GM12878 (cell line): Measurements from ENCODE around the gene COL4A2. TPM values are rescaled to one million over a fixed set of nuclear protein-coding genes. Genes with fewer than 3 reads are reported as not detected.

Experiments used
- ATAC-seq: fragments of 200-7000 bp; cut with Tn5 transposase; 3 replicates; pipeline ENCODE4 v1.9.1; 2020; ENCODE audit warnings: mild to moderate bottlenecking, moderate library complexity
- BruUV-seq: library from RNA; stranded (reverse); fragments of 400-500 nt; replicated peaks from 2 replicates; lab custom pipeline; 2021; lab: Mats Ljungman, UMichigan
- CTCF ChIA-PET: fragments of 300-600 bp; sonication (Branson Sonifier 250); formaldehyde crosslinking; extraction: SDS; loops from one replicate; lab custom pipeline; 2021; ENCODE audit warnings: inconsistent platforms; lab: Yijun Ruan, JAX
- POLR2A ChIA-PET: fragments of 350-600 bp; formaldehyde crosslinking; extraction: SDS; loops from one replicate; lab custom pipeline; 2021; ENCODE audit warnings: inconsistent platforms; lab: Charles Lee
- RAD21 ChIA-PET: fragments of 300-600 bp; sonication (Branson Sonifier 250); formaldehyde crosslinking; loops from one replicate; lab custom pipeline; 2023; ENCODE audit warnings: antibody characterized with exemption; ENCODE audit not compliant: unreplicated experiment; lab: Charles Lee
- SMC1A ChIA-PET: fragments of 300-600 bp; sonication (Branson Sonifier 250); formaldehyde crosslinking; loops from one replicate; lab custom pipeline; 2023; ENCODE audit not compliant: unreplicated experiment, uncharacterized antibody; lab: Charles Lee
- DNase-seq: peaks from one replicate; pipeline ENCODE4 v3.0.0-alpha.2; 2011; ENCODE audit warnings: low read depth, low spot score
- FAIRE-seq: peaks from 3 replicates; lab custom pipeline; 2011; peaks lifted over from hg19 to GRCh38; lab: Jason Lieb, UNC
- H2AFZ ChIP-seq: 2 replicates; pipeline ENCODE4 v1.6.0; 2011; ENCODE audit warnings: low read depth, low read length, control low read depth; ENCODE audit not compliant: control insufficient read depth
- H3K27ac ChIP-seq: 2 replicates; pipeline ENCODE4 v1.5.1; 2011; ENCODE audit warnings: control low read depth; ENCODE audit not compliant: control insufficient read depth, insufficient read depth
- H3K27me3 ChIP-seq, 2 experiments: replicated peaks in 1 of 2; 2 replicates each; pipeline versions ENCODE4 v1.6.0 to v1.6.1; 2011; ENCODE audit warnings: low read length in 1 of 2; ENCODE audit not compliant: control insufficient read depth in 2 of 2, insufficient read depth in 2 of 2
- H3K36me3 ChIP-seq, 2 experiments: 2 replicates each; pipeline ENCODE4 v1.5.1; 2011; ENCODE audit warnings: low read length in 1 of 2; ENCODE audit not compliant: control insufficient read depth in 2 of 2, insufficient read depth in 2 of 2
- H3K4me1 ChIP-seq: 2 replicates; pipeline ENCODE4 v1.6.1; 2011; ENCODE audit warnings: mild to moderate bottlenecking, low read length, moderate library complexity, mixed read lengths; ENCODE audit not compliant: control insufficient read depth, insufficient read depth
- H3K4me2 ChIP-seq: 2 replicates; pipeline ENCODE4 v1.6.0; 2011; ENCODE audit warnings: control low read depth; ENCODE audit not compliant: control insufficient read depth, insufficient read depth
- H3K4me3 ChIP-seq: fragments of 200-600 bp; sonication (generic); 2 replicates; pipeline ENCODE4 v1.5.1; 2016
- H3K79me2 ChIP-seq: 2 replicates; pipeline ENCODE4 v1.6.0; 2011; ENCODE audit warnings: low read length; ENCODE audit not compliant: control insufficient read depth, insufficient read depth
- H3K9ac ChIP-seq: 2 replicates; pipeline ENCODE4 v1.8.0; 2011; ENCODE audit warnings: low read length, control low read depth, mixed read lengths; ENCODE audit not compliant: control insufficient read depth, insufficient read depth
- H3K9me3 ChIP-seq: replicated peaks from 3 replicates; pipeline ENCODE4 v1.5.1; 2011; ENCODE audit warnings: mild to moderate bottlenecking, low read length; ENCODE audit not compliant: control insufficient read depth, insufficient read depth
- H4K20me1 ChIP-seq: 2 replicates; pipeline ENCODE4 v1.6.0; 2011; ENCODE audit not compliant: control insufficient read depth, insufficient read depth
- E2F4 ChIP-seq: IDR thresholded peaks from 2 replicates; pipeline ENCODE4 v1.6.1; 2012; ENCODE audit warnings: low read depth, low read length, improper control_type of control experiment
- EP300 ChIP-seq, 2 experiments: fragments of 150-350 bp in 1 of 2; IDR thresholded peaks; 2 replicates each; pipeline ENCODE4 v1.6.1; 2011 to 2012; ENCODE audit warnings: low read depth in 2 of 2, low read length in 2 of 2, borderline replicate concordance in 1 of 2, improper control_type of control experiment in 1 of 2, inconsistent platforms in 1 of 2; ENCODE audit not compliant: control insufficient read depth in 1 of 2
- ESRRA ChIP-seq: IDR thresholded peaks from 2 replicates; pipeline ENCODE4 v1.6.1; 2012; ENCODE audit warnings: mild to moderate bottlenecking, low read length, improper control_type of control experiment
- ETV6 ChIP-seq, 2 experiments: fragments of 450-650 bp in 1 of 2; IDR thresholded peaks in 1 of 2; conservative IDR thresholded peaks in 1 of 2; 2 replicates each; pipeline ENCODE4 v1.6.1; 2014; ENCODE audit warnings: antibody characterized with exemption in 1 of 2, borderline replicate concordance in 1 of 2, low read depth in 1 of 2, mild to moderate bottlenecking in 1 of 2, moderate library complexity in 1 of 2
- IKZF1 ChIP-seq: fragments of 450-650 bp; conservative IDR thresholded peaks from 2 replicates; pipeline ENCODE4 v1.6.1; 2017; ENCODE audit warnings: antibody characterized with exemption, mild to moderate bottlenecking
- IKZF2 ChIP-seq, 2 experiments: fragments of 450-650 bp; IDR thresholded peaks; 2 replicates each; pipeline ENCODE4 v1.6.1; 2017; ENCODE audit warnings: mild to moderate bottlenecking in 2 of 2, moderate library complexity in 2 of 2
- MTA3 ChIP-seq: IDR thresholded peaks from 2 replicates; pipeline ENCODE4 v1.6.1; 2012; ENCODE audit warnings: low read length, inconsistent platforms, borderline replicate concordance
- MXI1 ChIP-seq: fragments of 150-350 bp; IDR thresholded peaks from 2 replicates; pipeline ENCODE4 v1.6.1; 2011; ENCODE audit warnings: low read depth, mild to moderate bottlenecking, inconsistent platforms, low read length, improper control_type of control experiment
- NFXL1 ChIP-seq: fragments of 450-650 bp; IDR thresholded peaks from 2 replicates; pipeline ENCODE4 v1.6.1; 2017; ENCODE audit warnings: antibody characterized with exemption, mild to moderate bottlenecking, borderline replicate concordance
- POLR2AphosphoS2 ChIP-seq: IDR thresholded peaks from 2 replicates; pipeline ENCODE4 v1.6.1; 2011; ENCODE audit warnings: low read depth, mild to moderate bottlenecking, low read length, improper control_type of control experiment, moderate library complexity
- POU2F2 ChIP-seq: IDR thresholded peaks from 3 replicates; pipeline ENCODE4 v1.6.1; 2011; ENCODE audit warnings: low read depth, mild to moderate bottlenecking, low read length, borderline replicate concordance
- PRDM15 ChIP-seq: fragments of 450-650 bp; formaldehyde crosslinking; IDR thresholded peaks from 2 replicates; pipeline ENCODE4 v1.4.0; 2020; ENCODE audit warnings: mild to moderate bottlenecking, moderate library complexity
- SIX5 ChIP-seq: IDR thresholded peaks from 2 replicates; pipeline ENCODE4 v1.6.1; 2011; ENCODE audit warnings: mild to moderate bottlenecking, low read depth, low read length, moderate library complexity; ENCODE audit not compliant: severe bottlenecking
- SUZ12 ChIP-seq: fragments of 200-600 bp; sonication (generic); IDR thresholded peaks from one replicate; pipeline ENCODE4 v1.6.1; 2018; ENCODE audit warnings: antibody characterized with exemption, mild to moderate bottlenecking; ENCODE audit not compliant: unreplicated experiment
- TAF1 ChIP-seq: IDR thresholded peaks from 2 replicates; pipeline ENCODE4 v1.6.1; 2011; ENCODE audit warnings: mild to moderate bottlenecking, low read depth, low read length, borderline replicate concordance
- ZBTB33 ChIP-seq: fragments of 450-650 bp; IDR thresholded peaks from 2 replicates; pipeline ENCODE4 v1.6.1; 2017; ENCODE audit warnings: mild to moderate bottlenecking
- WGBS: methylation state at CpG from one replicate; pipeline ENCODE4 v1.1.6; 2016; ENCODE audit warnings: low lambda C conversion rate; ENCODE audit not compliant: insufficient replicate concordance, insufficient coverage; ENCODE audit errors: missing lambda C conversion rate; 5-methylcytosine and 5-hydroxymethylcytosine counted together
- in situ Hi-C: fragments of 300-500 bp; cut with MboI; formaldehyde crosslinking; loops from 9 replicates; pipeline ENCODE4 v1.14.3; 2018; ENCODE audit warnings: mixed read lengths
- intact Hi-C: fragments of 100-400 bp; cut with micrococcal nuclease; formaldehyde crosslinking; loops from one replicate; pipeline ENCODE4 v1.14.2; 2022; ENCODE audit not compliant: unreplicated experiment
- polyA plus RNA-seq, 11 experiments: library from polyadenylated mRNA; depleted of rRNA in 4 of 11; unstranded in 6 of 11; stranded (reverse) in 5 of 11; fragments of >200 nt; fragmentation: Nextera tagmentation in 4 of 11; fragmentation: Illumina TruSeq in 1 of 11; extraction: Ambion mirVana in 4 of 11; extraction: Trizol in 1 of 11; gene quantifications; 1 replicate in 1 of 11; 2 replicates in 10 of 11; pipeline versions ENCODE4 v1.2.1 to v1.2.3, GENCODE V29; 2011 to 2016; ENCODE audit warnings: inconsistent platforms in 2 of 11, missing spikeins in 2 of 11, low read depth in 1 of 11
- total RNA-seq, 4 experiments: library from RNA; depleted of rRNA in 3 of 4; stranded (reverse); fragments of >200 nt in 3 of 4; fragmentation: Illumina TruSeq in 1 of 4; extraction: Trizol in 1 of 4; gene quantifications; 2 replicates each; pipeline versions ENCODE4 v1.2.1 to v1.2.3, GENCODE V29; 2013 to 2021

COL4A2 gene
- total and polyA plus RNA-seq, 10 of the 15 experiments (the other 5 are each of a cell fraction or from before 2014, with no cell fraction given), result 0.16 to 1.6 (median 0.62) TPM; not detected in 3

- no peak for TF ChIP-seq POLR2AphosphoS2
- TF ChIP-seq MTA3, result no peak
- TF ChIP-seq EP300 (IDR thresholded peaks at IDR 0.05; ENCODE audit: borderline replicate concordance in 1 of 2, control insufficient read depth in 1 of 2, low read depth in 2 of 2, low read length in 2 of 2), result no peak
- TF ChIP-seq NFXL1, result no peak
- no peak for TF ChIP-seq E2F4
- no peak for TF ChIP-seq POU2F2
These were observed 100.4 kb downstream of the COL4A2 start (continued) for GRCh38 chr13:110407531-110407930.

GRCh38 chr13:110408286-110408685, 101.2 kb downstream of the COL4A2 start:
- no peaks in the 10 kb centered on the region for H4K20me1 ChIP-seq
- in situ Hi-C loops, result loop anchor here (25.0 kb wide), 1 partner anchor 1446 kb away; no protein-coding TSS in a partner anchor

More at GRCh38 chr13:110408286-110408685, 101.2 kb downstream of the COL4A2 start:
- Histone ChIP-seq H3K36me3 (no peaks in the 10 kb centered on the region), H3K9ac (no peak overlapping the region), H3K79me2 (no peaks in the 10 kb centered on the region), H3K27me3 (no peaks in the 10 kb centered on the region), H3K4me1 (peaks cover 4% of the 10 kb centered on the region), H3K4me2 (no peak overlapping the region), H3K4me3 (no peak overlapping the region), H2AFZ (no peak overlapping the region), H3K9me3 (no peaks in the 10 kb centered on the region), H3K27ac (no peak overlapping the region)
- intact Hi-C loops, result no loop called here
- RAD21 ChIA-PET, result no interaction called here
- POLR2A ChIA-PET, result no interaction called here
- SMC1A ChIA-PET, result no interaction called here
- DNase-seq, result no peak
- CTCF ChIA-PET, result no interaction called here
- 75% methylated on average over 12 of the region's 12 CpGs for WGBS
- ATAC-seq, result no peak
- no TSS peak for BruUV-seq
- FAIRE-seq, result no peak
- TF ChIP-seq SIX5 (no peak), PRDM15 (no peak), IKZF2 (IDR thresholded peaks at IDR 0.05) (peak in 1 of 2 experiments; percentile 21; a peak in 1 of 4 replicates), ESRRA (no peak), ETV6 (conservative IDR thresholded peaks at IDR 0.05 in 1 of 2, IDR thresholded peaks at IDR 0.05 in 1 of 2; ENCODE audit: borderline replicate concordance in 1 of 2, low read depth in 1 of 2) (no peak), SUZ12 (no peak), TAF1 (no peak), MXI1 (no peak), ZBTB33 (0 out of 2 replicates have a peak, but pooled peaks have one; percentile 27), IKZF1 (0 out of 2 replicates have a peak, but pooled peaks have one; percentile 16)
